Subcutaneous abdominal adipose tissue (tissue), 5 donors: ENCODE data around the gene TAAR5.

Experiments
- H3K27ac ChIP-seq: one replicate; pipeline ENCODE4 v1.7.0; 2013; ENCODE audit warnings: low read depth, mild to moderate bottlenecking, inconsistent platforms, low read length, moderate library complexity
- H3K27me3 ChIP-seq, 5 donors: one replicate each; pipeline ENCODE4 v1.7.0; 2013; ENCODE audit warnings: low read length in 5 of 5, inconsistent platforms in 1 of 5; ENCODE audit not compliant: control insufficient read depth in 5 of 5, insufficient read depth in 4 of 5
- H3K36me3 ChIP-seq, 5 donors: one replicate each; pipeline ENCODE4 v1.7.0; 2013; ENCODE audit warnings: low read length in 5 of 5; ENCODE audit not compliant: control insufficient read depth in 5 of 5, insufficient read depth in 5 of 5
- H3K4me1 ChIP-seq, 5 donors: one replicate each; pipeline ENCODE4 v1.7.0; 2013; ENCODE audit warnings: low read length in 5 of 5, mild to moderate bottlenecking in 3 of 5, moderate library complexity in 1 of 5; ENCODE audit not compliant: control insufficient read depth in 5 of 5, insufficient read depth in 5 of 5
- H3K4me3 ChIP-seq, 5 donors: one replicate each; pipeline ENCODE4 v1.7.0; 2013; ENCODE audit warnings: low read length in 5 of 5, low read depth in 1 of 5
- H3K9ac ChIP-seq, 5 donors: one replicate each; pipeline ENCODE4 v1.7.0; 2013; ENCODE audit warnings: low read length in 5 of 5, mild to moderate bottlenecking in 4 of 5, moderate library complexity in 3 of 5
- H3K9me3 ChIP-seq, 5 donors: one replicate each; pipeline ENCODE4 v1.7.0; 2013; ENCODE audit warnings: low read length in 5 of 5; ENCODE audit not compliant: control insufficient read depth in 5 of 5
- donor health status: healthy.
- donor health status: healthy.
- donor health status: healthy.
- donor health status: healthy.
- donor health status: healthy.

The TAAR5 gene

DNA sequence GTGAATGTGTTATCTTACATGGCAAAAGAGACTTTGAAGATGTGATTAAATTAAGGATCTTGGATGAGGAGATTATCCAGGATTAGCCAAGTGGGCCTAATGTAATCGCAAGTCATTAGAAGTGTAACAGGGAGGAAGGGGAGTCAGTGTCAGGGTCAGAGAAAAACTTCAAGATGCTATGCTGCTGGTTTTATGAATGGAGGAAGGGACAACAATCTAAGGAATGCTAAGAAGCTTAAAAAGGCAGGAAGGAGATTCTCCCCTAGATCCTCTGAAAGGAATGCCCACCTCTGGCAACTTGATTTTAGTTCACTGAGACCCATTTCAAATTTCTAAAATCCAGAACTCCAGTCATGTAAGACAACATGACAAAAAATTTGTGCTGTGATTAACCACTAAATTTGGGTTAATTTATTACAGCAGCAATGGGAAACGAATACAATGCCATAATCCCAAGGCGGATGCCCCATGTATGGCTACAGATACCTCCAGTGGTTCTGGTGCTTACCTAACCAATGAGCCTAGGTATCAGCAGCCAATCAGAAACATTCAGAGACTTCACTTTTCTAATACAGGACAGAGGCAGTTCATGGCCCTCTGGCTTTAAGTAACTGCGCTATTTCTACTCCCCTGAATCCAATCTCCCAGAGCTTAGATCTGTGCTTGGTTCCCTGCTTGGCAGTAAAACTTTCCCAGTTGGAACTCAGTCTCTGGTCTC lies 40.6 kb downstream of the TAAR5 start:
- Histone ChIP-seq H3K36me3 (no peaks in the 10 kb centered on the region), H3K9me3 (no peaks in the 10 kb centered on the region), H3K27ac (no peak overlapping the region), H3K27me3 (no peaks in the 10 kb centered on the region), H3K4me1 (no peaks in the 10 kb centered on the region), H3K9ac (no peak overlapping the region), H3K4me3 (no peak overlapping the region)

- H3K27me3 ChIP-seq = peaks cover 0 to 3% (median 0%) of the 10 kb centered on the region in 5 donors
- no peaks in the 10 kb centered on the region for H3K36me3 ChIP-seq
- no peaks in the 10 kb centered on the region for H3K4me1 ChIP-seq
- H3K9ac ChIP-seq = no peak overlapping the region
- H3K27ac ChIP-seq = no peak overlapping the region
- no peaks in the 10 kb centered on the region for H3K9me3 ChIP-seq
- H3K4me3 ChIP-seq = no peak overlapping the region
These were observed 44.7 kb downstream of the TAAR5 start for GRCh38 chr6:132544826-132545225.
